C4-2B (cell line): Measurements from ENCODE around the gene TMED1.
"Not testable (repeated sequence)": the region's sequence is repeated elsewhere in the genome, so short reads cannot be mapped to it uniquely, and the experiment has no call there.

Source experiments
- H3K27ac ChIP-seq: fragments of 450-650 bp; 2 replicates; pipeline ENCODE4 v1.5.1; 2017
- ZFX ChIP-seq: fragments of 450-650 bp; IDR thresholded peaks from 2 replicates; pipeline ENCODE4 v1.6.1; 2017
- TF ChIP-seq, protein P1 (sequence below): fragments of 450-650 bp; conservative IDR thresholded peaks from 2 replicates; pipeline ENCODE4 v1.5.1; 2017; ENCODE audit warnings: mild to moderate bottlenecking

The TMED1 gene, protein sequence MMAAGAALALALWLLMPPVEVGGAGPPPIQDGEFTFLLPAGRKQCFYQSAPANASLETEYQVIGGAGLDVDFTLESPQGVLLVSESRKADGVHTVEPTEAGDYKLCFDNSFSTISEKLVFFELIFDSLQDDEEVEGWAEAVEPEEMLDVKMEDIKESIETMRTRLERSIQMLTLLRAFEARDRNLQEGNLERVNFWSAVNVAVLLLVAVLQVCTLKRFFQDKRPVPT

DNA sequence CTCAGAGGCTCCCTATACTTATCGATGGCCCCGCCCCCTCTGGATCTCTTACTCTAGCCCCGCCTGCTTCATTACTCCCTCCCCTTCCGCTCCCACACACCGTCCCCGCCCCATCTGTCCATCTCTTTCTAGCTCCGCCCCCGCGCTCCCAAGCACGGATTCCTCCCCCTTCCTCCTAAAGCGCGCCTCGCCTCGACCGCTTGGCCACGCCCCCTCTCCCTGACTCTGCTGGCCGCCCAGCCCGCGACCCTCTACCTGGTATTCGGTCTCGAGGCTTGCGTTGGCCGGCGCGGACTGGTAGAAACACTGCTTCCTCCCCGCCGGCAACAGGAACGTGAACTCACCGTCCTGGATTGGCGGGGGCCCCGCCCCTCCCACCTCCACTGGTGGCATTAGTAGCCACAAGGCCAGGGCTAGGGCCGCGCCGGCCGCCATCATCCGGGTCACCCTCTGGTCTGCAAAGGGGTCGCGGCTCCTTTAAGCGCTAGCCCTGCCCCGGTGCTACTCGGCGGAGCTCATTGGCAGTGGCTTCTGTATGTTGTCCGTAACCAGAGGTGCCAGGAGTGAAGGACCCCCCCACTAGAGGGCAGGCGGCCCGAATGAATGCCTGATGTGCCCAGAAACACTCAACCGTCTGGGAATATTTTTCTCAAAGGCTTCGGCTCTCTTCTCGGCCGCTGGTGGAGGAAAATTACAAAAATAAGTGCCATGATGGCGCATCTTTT, at the start of gene TMED1:
Gene TMED1, minus strand, starts transcription at position 459 of the 725 bp plus-strand sequence. Its CDS starts 21 bp downstream, at position 438.
- H3K27ac ChIP-seq, result peak within 1 kb of the TSS; percentile 98
- TF ChIP-seq, protein P1, sequence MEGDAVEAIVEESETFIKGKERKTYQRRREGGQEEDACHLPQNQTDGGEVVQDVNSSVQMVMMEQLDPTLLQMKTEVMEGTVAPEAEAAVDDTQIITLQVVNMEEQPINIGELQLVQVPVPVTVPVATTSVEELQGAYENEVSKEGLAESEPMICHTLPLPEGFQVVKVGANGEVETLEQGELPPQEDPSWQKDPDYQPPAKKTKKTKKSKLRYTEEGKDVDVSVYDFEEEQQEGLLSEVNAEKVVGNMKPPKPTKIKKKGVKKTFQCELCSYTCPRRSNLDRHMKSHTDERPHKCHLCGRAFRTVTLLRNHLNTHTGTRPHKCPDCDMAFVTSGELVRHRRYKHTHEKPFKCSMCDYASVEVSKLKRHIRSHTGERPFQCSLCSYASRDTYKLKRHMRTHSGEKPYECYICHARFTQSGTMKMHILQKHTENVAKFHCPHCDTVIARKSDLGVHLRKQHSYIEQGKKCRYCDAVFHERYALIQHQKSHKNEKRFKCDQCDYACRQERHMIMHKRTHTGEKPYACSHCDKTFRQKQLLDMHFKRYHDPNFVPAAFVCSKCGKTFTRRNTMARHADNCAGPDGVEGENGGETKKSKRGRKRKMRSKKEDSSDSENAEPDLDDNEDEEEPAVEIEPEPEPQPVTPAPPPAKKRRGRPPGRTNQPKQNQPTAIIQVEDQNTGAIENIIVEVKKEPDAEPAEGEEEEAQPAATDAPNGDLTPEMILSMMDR, result no peak
- TF ChIP-seq ZFX, result no peak

DNA sequence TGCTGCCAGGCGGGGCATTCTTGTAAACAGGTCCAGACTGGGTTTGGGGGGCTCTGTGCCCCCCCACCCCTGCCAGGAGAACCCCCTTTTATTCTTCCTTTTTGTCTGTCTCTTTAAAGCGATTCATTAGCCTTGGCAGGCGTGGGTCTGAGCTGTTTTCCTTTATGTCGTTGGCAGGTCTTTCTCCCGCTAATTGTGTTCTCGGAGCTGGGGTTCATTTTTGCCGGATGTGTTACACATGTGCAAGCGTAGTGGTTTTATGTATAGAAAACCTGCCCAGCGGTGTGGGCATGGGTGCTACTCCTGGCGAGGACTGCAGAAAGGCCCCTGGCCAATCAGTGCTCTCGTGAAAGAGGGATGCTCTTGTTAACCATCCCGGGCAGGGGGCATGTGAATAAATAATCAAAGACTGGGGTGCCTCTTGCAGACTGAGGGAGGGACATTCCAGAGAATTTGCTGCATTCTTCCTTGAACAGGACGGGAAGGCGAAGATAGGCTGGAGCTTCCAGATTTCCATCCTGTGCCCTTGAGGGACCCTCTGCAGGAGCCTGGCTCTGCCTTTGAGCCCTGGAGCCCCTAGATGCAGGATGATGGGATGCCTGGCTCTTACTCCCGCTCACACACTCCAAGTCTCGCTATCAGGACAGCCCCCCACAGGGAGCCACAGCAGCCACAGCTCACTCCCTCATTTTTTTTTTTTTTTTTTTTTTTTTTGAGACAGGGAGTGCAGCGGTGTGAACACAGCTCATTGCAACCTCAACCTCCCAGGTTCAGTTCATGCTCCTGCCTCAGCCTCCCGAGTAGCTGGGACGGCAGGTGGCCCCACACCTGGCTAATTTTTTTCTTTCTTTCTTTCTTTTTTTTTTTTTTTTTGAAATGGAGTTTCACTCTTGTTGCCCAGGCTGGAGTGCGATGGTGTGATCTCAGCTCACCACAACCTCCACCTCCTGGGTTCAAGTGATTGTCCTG, 49.5 kb upstream of the TMED1 start:
- no peak overlapping the region for H3K27ac ChIP-seq

DNA sequence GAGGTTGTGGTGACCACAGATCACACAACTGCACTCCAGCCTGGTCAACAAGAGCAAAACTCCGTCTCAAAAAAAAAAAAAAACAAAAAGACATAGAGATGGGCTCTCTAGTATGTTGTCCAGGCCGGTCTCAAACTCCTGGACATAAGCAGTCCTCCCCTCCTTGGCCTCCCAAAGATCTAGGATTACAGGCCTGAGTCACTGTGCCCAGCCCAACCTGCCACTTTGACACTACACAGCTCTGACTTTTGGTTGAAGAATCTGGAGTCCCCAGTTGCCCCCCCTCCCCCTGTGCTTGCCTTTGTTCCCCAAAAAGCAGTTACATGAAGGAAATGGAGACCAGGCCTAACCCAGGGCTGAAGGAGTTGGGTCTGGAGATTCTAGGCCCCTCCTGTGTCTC, 48.3 kb upstream of the TMED1 start:
- TF ChIP-seq, protein P1, result no peak
- no peak for TF ChIP-seq ZFX
- no peak overlapping the region for H3K27ac ChIP-seq

More for the DNA sequence above, 49.5 kb upstream of the TMED1 start:
- TF ChIP-seq, protein P1, result no peak
- TF ChIP-seq ZFX, result no peak

DNA sequence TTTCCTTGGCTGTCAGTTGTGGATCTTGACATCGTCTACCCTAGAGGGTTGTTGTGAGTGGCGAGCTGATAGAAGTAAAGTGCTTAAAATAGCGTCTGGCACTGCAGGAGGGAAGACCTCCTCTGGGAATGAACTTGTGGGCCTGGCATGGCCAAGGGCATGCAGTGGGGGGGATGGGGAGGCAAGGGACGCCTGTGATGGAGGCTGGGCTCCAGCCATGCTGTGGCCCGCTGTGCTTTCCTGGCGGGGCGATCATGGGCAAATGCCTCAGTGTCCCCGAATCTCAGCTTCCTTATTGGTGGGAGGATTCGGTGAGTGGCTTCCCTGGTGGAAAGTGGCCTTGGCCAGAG, 46.1 kb upstream of the TMED1 start:
- TF ChIP-seq ZFX, result no peak
- TF ChIP-seq, protein P1, result no peak
- no peak overlapping the region for H3K27ac ChIP-seq

DNA sequence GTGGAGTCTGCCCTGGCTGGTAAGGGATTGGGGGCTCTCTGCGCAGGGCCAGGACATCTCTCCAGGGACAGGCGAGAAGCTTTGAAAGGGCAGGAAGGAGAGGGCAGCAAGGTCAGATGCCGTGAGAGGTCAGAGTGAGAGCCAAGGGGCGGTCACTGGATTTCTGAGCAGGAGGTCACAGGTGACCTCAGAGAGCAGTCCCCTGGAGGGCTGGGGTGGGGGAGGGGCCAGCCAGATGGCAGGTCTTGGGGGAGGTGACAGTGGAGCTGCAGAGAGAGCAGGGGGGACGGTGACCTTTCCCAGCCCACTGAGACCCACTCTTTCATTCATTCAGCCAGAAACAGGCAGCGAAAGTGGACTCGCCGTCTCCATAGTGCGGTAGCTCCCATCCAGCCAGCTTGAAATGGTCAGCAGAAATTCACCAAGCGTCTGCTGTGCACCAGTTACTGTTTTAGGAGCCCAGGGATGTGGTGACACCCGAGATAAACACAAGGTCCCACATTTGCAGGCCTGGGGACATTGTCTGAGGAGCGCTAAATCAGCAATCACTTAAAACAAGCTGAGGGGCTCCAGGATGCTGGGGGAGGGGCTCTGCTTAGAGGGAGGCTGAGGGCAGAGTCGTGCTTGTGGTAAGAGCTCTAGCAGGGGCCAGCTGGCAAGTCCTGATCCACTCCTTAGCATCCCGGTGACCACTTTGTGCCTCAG, 45.5 kb upstream of the TMED1 start:
- no peak overlapping the region for H3K27ac ChIP-seq
- TF ChIP-seq, protein P1, result no peak
- no peak for TF ChIP-seq ZFX

DNA sequence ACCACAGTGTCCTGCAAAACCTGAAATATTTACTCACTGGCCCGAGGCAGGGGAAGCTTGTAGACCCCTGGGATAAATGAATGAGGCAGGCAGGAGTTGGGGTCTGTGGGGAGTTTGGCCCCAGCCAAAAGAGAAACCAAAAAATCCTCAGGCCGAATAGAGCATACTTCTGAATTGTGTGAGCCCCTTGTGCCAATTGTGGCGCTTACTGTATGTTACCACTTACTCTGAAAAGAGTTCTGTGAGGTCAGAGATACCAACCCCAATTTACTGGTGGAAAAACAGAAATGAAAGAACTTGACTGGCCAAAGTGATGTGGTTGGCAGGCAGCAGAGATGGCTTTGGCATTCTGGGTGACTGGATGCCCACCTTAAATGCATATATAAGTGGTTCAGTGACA, 42.2 kb upstream of the TMED1 start:
- H3K27ac ChIP-seq, result peak overlapping the region; percentile 53
- TF ChIP-seq ZFX, result no peak
- TF ChIP-seq, protein P1, result no peak

DNA sequence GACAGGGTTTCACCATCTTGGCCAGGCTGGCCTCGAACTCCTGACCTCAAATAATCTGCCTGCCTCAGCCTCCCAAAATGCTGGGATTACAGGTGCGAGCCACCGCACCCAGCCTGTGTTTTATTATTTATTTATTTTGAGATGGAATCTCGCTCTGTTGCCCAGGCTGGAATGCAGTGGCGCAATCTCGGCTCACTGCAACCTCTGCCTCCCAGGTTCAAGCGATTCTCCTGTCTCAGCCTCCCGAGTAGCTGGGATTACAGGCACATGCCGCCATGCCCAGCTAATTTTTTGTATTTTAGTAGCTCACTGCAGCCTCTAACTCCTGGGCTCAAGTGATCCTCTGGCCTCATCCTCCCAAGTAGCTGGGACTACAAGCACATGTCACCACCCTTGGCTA, 41.6 kb upstream of the TMED1 start:
- not testable (repeated sequence) for H3K27ac ChIP-seq
